WTC11 (cell line): ENCODE measurements around the gene NOC2L. TPM values are rescaled to one million over a fixed set of nuclear protein-coding genes. Genes with fewer than 3 reads are reported as not detected.
"Not testable (repeated sequence)": the region's sequence is repeated elsewhere in the genome, so short reads cannot be mapped to it uniquely, and the experiment has no call there.

ENCODE experiments used
- ATAC-seq: fragments of 200-7000 bp; cut with Tn5 transposase; 2 replicates; pipeline ENCODE4 v1.10.0; 2021; ENCODE audit warnings: mild to moderate bottlenecking, moderate library complexity
- CTCF ChIA-PET: fragments of 300-600 bp; sonication (Branson Sonifier 250); formaldehyde crosslinking; loops from one replicate; lab custom pipeline; 2021; ENCODE audit warnings: antibody characterized with exemption; lab: Charles Lee
- POLR2A ChIA-PET: fragments of 350-600 bp; sonication (Branson Sonifier 250); formaldehyde crosslinking; loops from one replicate; lab custom pipeline; 2021; ENCODE audit warnings: antibody characterized with exemption; lab: Charles Lee
- DNase-seq: peaks from one replicate; pipeline ENCODE4 v3.0.0; 2021; ENCODE audit warnings: low spot score
- H3K27ac Mint-ChIP-seq: 2 replicates; pipeline ENCODE4 v1.8.0; 2021; ENCODE audit warnings: mixed read lengths
- H3K27me3 Mint-ChIP-seq: 2 replicates; pipeline ENCODE4 v1.8.0; 2021; ENCODE audit warnings: low read depth, mild to moderate bottlenecking, moderate library complexity, mixed read lengths
- H3K36me3 Mint-ChIP-seq: 2 replicates; pipeline ENCODE4 v1.8.0; 2021; ENCODE audit warnings: mixed read lengths
- H3K4me1 Mint-ChIP-seq: 2 replicates; pipeline ENCODE4 v1.8.0; 2022; ENCODE audit warnings: mixed read lengths
- H3K4me3 Mint-ChIP-seq: 2 replicates; pipeline ENCODE4 v1.8.0; 2021; ENCODE audit warnings: mild to moderate bottlenecking, moderate library complexity, mixed read lengths
- H3K9me3 Mint-ChIP-seq: 2 replicates; pipeline ENCODE4 v1.8.0; 2021; ENCODE audit warnings: mixed read lengths
- OVOL2 ChIP-seq: fragments of 250-450 bp; sonication (Bioruptor Pico); IDR thresholded peaks from 2 replicates; pipeline ENCODE4 v1.9.0; 2021; ENCODE audit warnings: mild to moderate bottlenecking, borderline replicate concordance
- ZNF423 ChIP-seq: fragments of 250-450 bp; sonication (Bioruptor Pico); IDR thresholded peaks from 2 replicates; pipeline ENCODE4 v2.1.2; 2022; ENCODE audit warnings: mild to moderate bottlenecking, moderate library complexity
- total RNA-seq: library from RNA; stranded (reverse); gene quantifications from 3 replicates; pipeline ENCODE4 v1.2.3, GENCODE V29; 2021
- TF ChIP-seq, protein P1 (sequence below): sonication (generic); formaldehyde crosslinking; IDR thresholded peaks from 2 replicates; pipeline ENCODE4 v1.8.0; 2023; ENCODE audit warnings: mild to moderate bottlenecking, missing genetic modification reagents
- TF ChIP-seq, protein P2 (sequence below): fragments of 250-450 bp; sonication (Bioruptor Pico); IDR thresholded peaks from 2 replicates; pipeline ENCODE4 v1.9.0; 2021; ENCODE audit warnings: moderate library complexity, mild to moderate bottlenecking, inconsistent platforms, borderline replicate concordance
- TF ChIP-seq, protein P3 (sequence below): sonication (generic); formaldehyde crosslinking; IDR thresholded peaks from 2 replicates; pipeline ENCODE4 v1.8.0; 2022; ENCODE audit warnings: mild to moderate bottlenecking, missing genetic modification reagents
- TF ChIP-seq, protein P4 (sequence below): sonication (generic); formaldehyde crosslinking; IDR thresholded peaks from 2 replicates; pipeline ENCODE4 v1.8.0; 2023; ENCODE audit warnings: missing genetic modification reagents
- TF ChIP-seq, protein P5 (sequence below): sonication (generic); formaldehyde crosslinking; IDR thresholded peaks from 2 replicates; pipeline ENCODE4 v1.8.0; 2022; ENCODE audit warnings: missing genetic modification reagents

NOC2L gene
- total RNA-seq, 1 experiment from 2014 or later = 182 TPM

DNA sequence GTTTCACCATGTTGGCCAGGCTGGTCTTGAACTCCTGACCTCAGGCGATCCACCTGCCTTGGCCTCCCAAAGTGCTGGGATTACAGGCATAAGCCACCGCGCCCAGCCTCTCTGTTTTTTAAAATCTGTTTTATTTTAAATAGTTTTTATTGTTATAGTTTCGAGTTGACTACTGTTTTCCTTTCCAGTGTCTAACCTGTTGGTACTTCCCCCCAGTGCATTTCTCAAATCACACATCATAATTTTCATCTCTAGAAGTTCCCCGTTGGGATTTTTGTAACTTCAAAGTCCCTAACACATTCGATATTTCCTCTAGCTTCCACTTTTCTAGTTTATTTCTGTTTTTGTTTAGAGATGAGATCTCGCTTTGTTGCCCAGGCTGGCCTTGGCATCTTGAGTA, 33.3 kb upstream of the NOC2L start (continued):
- TF ChIP-seq, protein P1, sequence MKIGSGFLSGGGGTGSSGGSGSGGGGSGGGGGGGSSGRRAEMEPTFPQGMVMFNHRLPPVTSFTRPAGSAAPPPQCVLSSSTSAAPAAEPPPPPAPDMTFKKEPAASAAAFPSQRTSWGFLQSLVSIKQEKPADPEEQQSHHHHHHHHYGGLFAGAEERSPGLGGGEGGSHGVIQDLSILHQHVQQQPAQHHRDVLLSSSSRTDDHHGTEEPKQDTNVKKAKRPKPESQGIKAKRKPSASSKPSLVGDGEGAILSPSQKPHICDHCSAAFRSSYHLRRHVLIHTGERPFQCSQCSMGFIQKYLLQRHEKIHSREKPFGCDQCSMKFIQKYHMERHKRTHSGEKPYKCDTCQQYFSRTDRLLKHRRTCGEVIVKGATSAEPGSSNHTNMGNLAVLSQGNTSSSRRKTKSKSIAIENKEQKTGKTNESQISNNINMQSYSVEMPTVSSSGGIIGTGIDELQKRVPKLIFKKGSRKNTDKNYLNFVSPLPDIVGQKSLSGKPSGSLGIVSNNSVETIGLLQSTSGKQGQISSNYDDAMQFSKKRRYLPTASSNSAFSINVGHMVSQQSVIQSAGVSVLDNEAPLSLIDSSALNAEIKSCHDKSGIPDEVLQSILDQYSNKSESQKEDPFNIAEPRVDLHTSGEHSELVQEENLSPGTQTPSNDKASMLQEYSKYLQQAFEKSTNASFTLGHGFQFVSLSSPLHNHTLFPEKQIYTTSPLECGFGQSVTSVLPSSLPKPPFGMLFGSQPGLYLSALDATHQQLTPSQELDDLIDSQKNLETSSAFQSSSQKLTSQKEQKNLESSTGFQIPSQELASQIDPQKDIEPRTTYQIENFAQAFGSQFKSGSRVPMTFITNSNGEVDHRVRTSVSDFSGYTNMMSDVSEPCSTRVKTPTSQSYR = no peak
- TF ChIP-seq, protein P2, sequence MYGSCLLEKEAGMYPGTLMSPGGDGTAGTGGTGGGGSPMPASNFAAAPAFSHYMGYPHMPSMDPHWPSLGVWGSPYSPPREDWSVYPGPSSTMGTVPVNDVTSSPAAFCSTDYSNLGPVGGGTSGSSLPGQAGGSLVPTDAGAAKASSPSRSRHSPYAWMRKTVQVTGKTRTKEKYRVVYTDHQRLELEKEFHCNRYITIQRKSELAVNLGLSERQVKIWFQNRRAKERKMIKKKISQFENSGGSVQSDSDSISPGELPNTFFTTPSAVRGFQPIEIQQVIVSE (CRISPR knock-in tag) = no peak

DNA sequence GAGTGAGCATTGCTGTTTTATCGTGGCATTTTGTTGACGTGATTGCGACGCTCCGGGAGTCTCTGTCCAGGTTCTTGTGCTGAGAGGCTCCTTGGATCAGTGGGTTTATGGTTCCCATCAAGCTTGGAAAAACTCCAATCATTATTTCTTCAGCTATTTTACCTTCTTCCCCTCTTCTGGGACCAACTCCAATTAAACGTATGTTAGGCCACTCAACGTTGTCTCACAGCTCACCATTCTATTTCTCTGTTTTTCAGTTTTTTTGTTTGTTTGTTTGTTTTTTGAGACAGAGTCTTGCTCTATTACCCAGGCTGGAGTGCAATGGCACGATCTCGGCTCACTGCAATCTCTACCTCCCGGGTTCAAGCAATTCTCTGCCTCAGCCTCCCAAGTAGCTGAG, 32.8 kb upstream of the NOC2L start:
- Mint-ChIP-seq H3K4me3 (no peak overlapping the region), H3K36me3 (peaks cover 7% of the 10 kb centered on the region; the same call in 1 of the 2 replicates), H3K27ac (no peak overlapping the region), H3K9me3 (peaks cover 21% of the 10 kb centered on the region), H3K27me3 (peaks cover 89% of the 10 kb centered on the region), H3K4me1 (peaks cover 4% of the 10 kb centered on the region)
- ChIA-PET CTCF (interaction anchor here (3.7 kb wide), 1 partner anchor 8 kb away, joined by 17 read pairs; no protein-coding TSS in a partner anchor), POLR2A (no interaction called here)
- DNase-seq (no peak), ATAC-seq (no peak)
- TF ChIP-seq, protein P3, sequence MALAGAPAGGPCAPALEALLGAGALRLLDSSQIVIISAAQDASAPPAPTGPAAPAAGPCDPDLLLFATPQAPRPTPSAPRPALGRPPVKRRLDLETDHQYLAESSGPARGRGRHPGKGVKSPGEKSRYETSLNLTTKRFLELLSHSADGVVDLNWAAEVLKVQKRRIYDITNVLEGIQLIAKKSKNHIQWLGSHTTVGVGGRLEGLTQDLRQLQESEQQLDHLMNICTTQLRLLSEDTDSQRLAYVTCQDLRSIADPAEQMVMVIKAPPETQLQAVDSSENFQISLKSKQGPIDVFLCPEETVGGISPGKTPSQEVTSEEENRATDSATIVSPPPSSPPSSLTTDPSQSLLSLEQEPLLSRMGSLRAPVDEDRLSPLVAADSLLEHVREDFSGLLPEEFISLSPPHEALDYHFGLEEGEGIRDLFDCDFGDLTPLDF = no peak
- TF ChIP-seq ZNF423 = no peak
- TF ChIP-seq, protein P4, sequence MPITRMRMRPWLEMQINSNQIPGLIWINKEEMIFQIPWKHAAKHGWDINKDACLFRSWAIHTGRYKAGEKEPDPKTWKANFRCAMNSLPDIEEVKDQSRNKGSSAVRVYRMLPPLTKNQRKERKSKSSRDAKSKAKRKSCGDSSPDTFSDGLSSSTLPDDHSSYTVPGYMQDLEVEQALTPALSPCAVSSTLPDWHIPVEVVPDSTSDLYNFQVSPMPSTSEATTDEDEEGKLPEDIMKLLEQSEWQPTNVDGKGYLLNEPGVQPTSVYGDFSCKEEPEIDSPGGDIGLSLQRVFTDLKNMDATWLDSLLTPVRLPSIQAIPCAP (CRISPR knock-in tag) = no peak
- TF ChIP-seq OVOL2 (CRISPR knock-in tag) = no peak
- TF ChIP-seq, protein P5, sequence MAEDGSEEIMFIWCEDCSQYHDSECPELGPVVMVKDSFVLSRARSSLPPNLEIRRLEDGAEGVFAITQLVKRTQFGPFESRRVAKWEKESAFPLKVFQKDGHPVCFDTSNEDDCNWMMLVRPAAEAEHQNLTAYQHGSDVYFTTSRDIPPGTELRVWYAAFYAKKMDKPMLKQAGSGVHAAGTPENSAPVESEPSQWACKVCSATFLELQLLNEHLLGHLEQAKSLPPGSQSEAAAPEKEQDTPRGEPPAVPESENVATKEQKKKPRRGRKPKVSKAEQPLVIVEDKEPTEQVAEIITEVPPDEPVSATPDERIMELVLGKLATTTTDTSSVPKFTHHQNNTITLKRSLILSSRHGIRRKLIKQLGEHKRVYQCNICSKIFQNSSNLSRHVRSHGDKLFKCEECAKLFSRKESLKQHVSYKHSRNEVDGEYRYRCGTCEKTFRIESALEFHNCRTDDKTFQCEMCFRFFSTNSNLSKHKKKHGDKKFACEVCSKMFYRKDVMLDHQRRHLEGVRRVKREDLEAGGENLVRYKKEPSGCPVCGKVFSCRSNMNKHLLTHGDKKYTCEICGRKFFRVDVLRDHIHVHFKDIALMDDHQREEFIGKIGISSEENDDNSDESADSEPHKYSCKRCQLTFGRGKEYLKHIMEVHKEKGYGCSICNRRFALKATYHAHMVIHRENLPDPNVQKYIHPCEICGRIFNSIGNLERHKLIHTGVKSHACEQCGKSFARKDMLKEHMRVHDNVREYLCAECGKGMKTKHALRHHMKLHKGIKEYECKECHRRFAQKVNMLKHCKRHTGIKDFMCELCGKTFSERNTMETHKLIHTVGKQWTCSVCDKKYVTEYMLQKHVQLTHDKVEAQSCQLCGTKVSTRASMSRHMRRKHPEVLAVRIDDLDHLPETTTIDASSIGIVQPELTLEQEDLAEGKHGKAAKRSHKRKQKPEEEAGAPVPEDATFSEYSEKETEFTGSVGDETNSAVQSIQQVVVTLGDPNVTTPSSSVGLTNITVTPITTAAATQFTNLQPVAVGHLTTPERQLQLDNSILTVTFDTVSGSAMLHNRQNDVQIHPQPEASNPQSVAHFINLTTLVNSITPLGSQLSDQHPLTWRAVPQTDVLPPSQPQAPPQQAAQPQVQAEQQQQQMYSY (CRISPR knock-in tag) = no peak

DNA sequence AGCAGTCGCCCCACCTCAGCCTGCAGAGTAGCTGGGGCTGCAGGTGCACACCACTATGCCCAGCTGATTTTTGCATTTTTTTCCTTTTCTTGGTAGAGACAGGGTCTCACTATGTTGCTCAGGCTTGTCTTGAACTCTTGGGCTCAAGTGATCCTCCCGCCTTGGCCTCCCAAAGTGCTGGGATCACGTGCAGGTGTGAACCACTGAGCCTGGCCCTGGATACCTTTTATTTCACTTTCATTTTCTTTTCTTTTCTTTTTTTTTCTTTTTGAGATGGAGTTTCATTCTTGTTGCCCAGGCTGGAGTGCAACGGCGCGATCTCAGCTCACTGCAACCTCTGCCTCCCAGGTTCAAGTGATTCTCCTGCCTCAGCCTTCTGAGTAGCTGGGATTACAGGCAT, 32.2 kb upstream of the NOC2L start:
- CTCF ChIA-PET, H3K4me1 Mint-ChIP-seq, POLR2A ChIA-PET, DNase-seq, H3K27ac Mint-ChIP-seq, H3K36me3 Mint-ChIP-seq, ATAC-seq, H3K4me3 Mint-ChIP-seq: not testable (repeated sequence)
- Mint-ChIP-seq H3K9me3 (peaks cover 21% of the 10 kb centered on the region), H3K27me3 (peaks cover 92% of the 10 kb centered on the region)

DNA sequence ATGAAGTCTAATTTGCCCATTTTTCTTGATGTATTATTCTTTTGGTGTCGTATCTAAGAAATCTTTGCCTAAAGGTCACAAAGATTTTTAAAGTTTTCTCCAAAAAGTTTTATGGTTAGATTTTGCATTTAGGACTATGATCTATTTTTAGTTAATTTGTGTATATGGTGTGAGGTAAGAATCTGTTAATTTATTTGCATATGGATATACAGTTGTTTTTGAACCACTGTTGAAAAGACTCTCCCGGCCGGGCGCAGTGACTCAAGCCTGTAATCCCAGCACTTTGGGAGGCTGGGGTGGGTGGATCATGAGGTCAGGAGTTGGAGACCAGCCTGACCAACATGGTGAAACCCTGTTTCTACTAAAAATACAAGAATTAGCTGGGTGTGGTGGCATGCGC, 29.0 kb upstream of the NOC2L start:
- CTCF ChIA-PET, POLR2A ChIA-PET, ATAC-seq, H3K4me1 Mint-ChIP-seq, H3K36me3 Mint-ChIP-seq, H3K27ac Mint-ChIP-seq, DNase-seq, H3K4me3 Mint-ChIP-seq: not testable (repeated sequence)
- Mint-ChIP-seq H3K9me3 (peaks cover 21% of the 10 kb centered on the region), H3K27me3 (peaks cover 91% of the 10 kb centered on the region)
